ENCODE results near the gene GFRA1.

GFRA1 gene

DNA sequence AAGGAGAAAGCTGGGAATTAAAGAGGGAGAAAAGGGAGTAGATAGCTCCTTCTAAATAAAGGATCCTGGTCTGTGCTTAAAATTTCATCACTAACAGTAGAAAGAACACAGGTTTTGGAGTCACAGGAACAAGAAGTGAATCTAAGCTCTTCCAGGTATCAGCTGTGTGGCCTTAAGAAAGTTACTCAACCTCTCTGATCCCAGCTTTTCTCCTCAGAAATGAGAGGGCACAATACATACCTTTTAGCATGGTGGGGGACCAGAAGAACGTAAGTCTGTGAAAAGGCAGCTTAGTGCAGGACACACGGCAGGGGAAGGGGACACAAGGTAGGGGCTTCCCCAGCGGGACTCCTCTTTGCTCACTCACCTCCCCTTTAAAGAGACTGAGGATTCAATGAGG, 13.4 kb downstream of the GFRA1 start:
- WGBS, 2 experiments, result 69 to 86% methylated on average over 3 of the region's 3 CpGs
- Histone ChIP-seq H3K27ac (ENCODE audit: insufficient read depth, low read depth, low read length, poor library complexity, severe bottlenecking) (no peak overlapping the region), H3K4me1 (ENCODE audit: control insufficient read depth, insufficient read depth, low read length) (peaks cover 2% of the 10 kb centered on the region), H3K36me3 (ENCODE audit: control insufficient read depth, insufficient read depth, low read length) (no peaks in the 10 kb centered on the region), H3K9me3 (ENCODE audit: control insufficient read depth, low read length) (no peaks in the 10 kb centered on the region), H3K27me3 (ENCODE audit: control insufficient read depth, insufficient read depth, low read length, poor library complexity, severe bottlenecking) (no peaks in the 10 kb centered on the region), H3K4me3 (ENCODE audit: insufficient read depth, low read depth, low read length) (no peak overlapping the region)

DNA sequence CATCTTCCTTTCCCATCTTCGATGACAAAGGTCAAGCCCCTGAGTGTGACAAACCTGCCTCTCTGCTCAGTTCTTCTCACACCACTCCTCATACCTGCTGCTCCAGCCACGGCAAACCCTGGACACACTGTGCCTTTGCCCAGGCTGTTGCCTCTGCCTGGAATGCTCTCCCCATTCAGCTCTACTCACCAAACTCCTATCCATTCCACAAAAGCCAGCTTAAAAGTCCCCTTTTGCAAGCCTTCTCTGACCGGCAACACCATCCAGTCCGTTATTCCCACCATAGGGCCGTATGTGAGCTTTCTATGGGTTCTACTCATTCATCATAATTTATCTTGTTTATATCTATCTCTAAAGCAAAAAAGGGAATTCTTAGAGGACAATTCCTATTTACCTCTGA, 15.2 kb downstream of the GFRA1 start:
- 95 to 97% methylated on average over 5 of the region's 5 CpGs for WGBS, 2 experiments
- Histone ChIP-seq H3K27ac (ENCODE audit: insufficient read depth, low read depth, low read length, poor library complexity, severe bottlenecking) (no peak overlapping the region), H3K27me3 (ENCODE audit: control insufficient read depth, insufficient read depth, low read length, poor library complexity, severe bottlenecking) (no peaks in the 10 kb centered on the region), H3K4me3 (ENCODE audit: insufficient read depth, low read depth, low read length) (no peak overlapping the region), H3K4me1 (ENCODE audit: control insufficient read depth, insufficient read depth, low read length) (peaks cover 8% of the 10 kb centered on the region), H3K9me3 (ENCODE audit: control insufficient read depth, low read length) (no peaks in the 10 kb centered on the region), H3K36me3 (ENCODE audit: control insufficient read depth, insufficient read depth, low read length) (no peaks in the 10 kb centered on the region)

DNA sequence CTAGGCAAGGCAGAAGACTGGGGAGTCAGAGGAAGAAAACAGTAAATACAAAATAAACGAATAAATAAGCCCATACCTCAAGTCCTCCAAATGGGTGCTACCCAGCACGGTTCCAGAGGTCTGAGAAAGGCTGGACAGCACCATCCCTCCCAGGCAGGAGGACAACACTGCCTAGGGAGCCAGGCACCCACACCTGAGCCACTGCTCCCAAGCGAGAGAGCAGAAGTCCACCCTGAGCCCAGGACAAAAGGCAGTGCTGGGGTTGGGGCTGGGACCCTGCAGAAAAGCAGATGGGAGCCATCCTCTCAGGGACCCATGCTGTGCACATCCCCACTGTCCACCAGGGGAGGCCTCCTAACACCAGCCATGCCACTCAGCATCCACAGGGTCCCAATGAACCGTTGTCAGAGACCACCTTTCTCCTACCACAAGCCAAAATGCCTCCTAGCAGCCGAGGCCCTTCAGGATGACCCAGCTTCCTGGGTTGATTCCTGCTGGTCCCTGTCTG, 16.2 kb downstream of the GFRA1 start:
- Histone ChIP-seq H3K4me3 (ENCODE audit: insufficient read depth, low read depth, low read length) (no peak overlapping the region), H3K4me1 (ENCODE audit: control insufficient read depth, insufficient read depth, low read length) (peaks cover 8% of the 10 kb centered on the region), H3K27me3 (ENCODE audit: control insufficient read depth, insufficient read depth, low read length, poor library complexity, severe bottlenecking) (no peaks in the 10 kb centered on the region), H3K9me3 (ENCODE audit: control insufficient read depth, low read length) (no peaks in the 10 kb centered on the region), H3K27ac (ENCODE audit: insufficient read depth, low read depth, low read length, poor library complexity, severe bottlenecking) (no peak overlapping the region), H3K36me3 (ENCODE audit: control insufficient read depth, insufficient read depth, low read length) (no peaks in the 10 kb centered on the region)
- 88% methylated on average over 5 of the region's 5 CpGs for WGBS, 2 experiments

DNA sequence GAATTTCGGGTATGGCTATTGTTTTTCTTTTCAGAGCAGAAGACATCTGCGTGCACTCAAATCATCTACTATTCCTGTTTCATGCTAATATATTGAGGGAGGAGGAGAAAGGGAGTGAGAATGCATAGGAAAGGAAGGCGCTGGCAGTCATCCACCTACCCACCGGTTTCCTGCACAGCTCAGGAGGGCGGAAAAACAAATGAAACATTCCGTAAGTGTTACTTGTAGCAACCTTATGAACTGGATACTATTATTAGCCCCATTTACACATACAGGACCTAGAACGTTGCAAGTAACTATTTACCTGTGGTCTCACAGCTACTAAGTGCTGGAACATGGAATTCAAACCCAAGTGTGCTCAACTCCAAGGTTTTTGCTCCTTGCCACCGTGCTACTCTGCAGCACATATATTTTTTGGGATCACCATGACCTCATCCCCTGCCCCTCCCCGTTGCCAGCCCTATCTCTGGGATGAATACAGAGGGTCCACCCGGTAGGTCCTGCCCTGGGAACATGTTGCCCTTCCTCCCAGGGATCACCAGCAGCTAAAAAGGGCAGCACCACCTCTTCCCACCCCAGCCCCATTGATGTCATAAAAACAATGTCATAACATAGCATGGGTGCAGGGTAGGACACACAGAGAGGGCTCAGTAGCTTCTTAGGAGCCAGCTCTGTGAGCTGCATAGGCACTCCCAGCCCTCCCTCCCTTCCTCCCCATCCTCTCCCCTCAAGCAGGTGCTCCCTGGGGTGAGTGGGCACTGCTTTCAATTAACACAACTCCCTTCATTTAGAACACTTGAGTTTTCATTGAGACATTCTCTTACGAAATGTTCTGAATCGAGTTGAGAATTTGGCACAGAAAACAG, 16.9 kb downstream of the GFRA1 start:
- no peaks in the 10 kb centered on the region for H3K9me3 ChIP-seq (ENCODE audit: control insufficient read depth, low read length)
- H3K36me3 ChIP-seq (ENCODE audit: control insufficient read depth, insufficient read depth, low read length), result no peaks in the 10 kb centered on the region
- WGBS, 2 experiments, result 84 to 90% methylated on average over 10 to 12 of the region's 12 CpGs
- H3K4me3 ChIP-seq (ENCODE audit: insufficient read depth, low read depth, low read length), result no peak overlapping the region
- H3K27me3 ChIP-seq (ENCODE audit: control insufficient read depth, insufficient read depth, low read length, poor library complexity, severe bottlenecking), result no peaks in the 10 kb centered on the region
- H3K27ac ChIP-seq (ENCODE audit: insufficient read depth, low read depth, low read length, poor library complexity, severe bottlenecking), result no peak overlapping the region
- peaks cover 8% of the 10 kb centered on the region for H3K4me1 ChIP-seq (ENCODE audit: control insufficient read depth, insufficient read depth, low read length)

DNA sequence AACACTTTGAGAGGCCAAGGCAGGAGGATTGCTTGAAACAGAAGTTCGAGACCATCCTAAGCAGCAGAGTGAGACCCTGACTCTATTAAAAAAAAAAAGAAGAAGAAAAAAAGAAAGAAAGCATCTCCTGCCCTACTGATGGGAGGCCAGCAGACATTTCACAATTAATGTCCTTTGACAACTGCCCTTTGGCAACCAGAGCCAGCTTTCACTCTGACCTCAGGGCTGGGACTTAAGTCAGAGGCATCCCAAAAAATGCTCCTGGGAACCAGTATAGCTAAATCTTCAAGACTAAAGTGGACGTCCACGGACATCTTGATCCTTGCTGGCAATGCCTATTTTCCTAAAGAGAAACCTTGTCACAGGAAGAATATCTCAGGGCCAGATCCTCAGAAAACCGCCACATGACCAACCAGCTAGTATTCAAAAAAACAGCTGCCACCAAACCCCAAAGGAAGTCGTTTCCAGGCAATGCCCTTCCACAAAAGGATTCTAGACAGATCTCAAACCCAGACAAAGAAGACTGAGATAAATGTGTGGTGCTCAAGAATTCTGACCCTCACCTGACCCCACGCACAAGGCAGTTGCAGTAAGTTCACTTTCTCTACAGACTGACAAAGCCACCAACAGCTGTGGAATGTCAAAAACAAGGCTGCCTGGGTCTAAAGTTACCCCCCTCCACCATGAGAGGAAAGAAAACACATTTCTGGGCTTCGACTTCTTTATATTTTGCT, 18.4 kb downstream of the GFRA1 start:
- H3K36me3 ChIP-seq (ENCODE audit: control insufficient read depth, insufficient read depth, low read length), result no peaks in the 10 kb centered on the region

DNA sequence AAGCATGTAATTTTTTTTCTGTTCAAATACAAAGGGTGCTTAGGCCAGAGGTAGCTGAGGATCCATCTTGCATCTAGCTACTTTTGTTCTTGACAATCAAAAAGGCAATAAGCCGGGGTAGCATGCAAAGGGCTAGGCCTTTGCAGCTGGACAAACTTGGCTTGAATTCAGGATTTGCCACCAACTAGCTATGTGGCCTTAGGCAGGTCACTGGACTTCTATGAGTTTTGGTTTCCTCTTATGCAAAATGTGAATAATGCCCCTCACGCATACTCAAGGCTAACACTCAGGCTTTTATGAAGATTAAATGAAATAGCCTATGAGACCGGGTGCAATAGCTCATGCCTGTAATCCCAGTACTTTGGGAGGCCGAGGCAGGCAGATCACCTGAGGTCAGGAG, 19.3 kb downstream of the GFRA1 start:
- Histone ChIP-seq H3K27me3 (ENCODE audit: control insufficient read depth, insufficient read depth, low read length, poor library complexity, severe bottlenecking) (no peaks in the 10 kb centered on the region), H3K4me3 (ENCODE audit: insufficient read depth, low read depth, low read length) (no peak overlapping the region), H3K9me3 (ENCODE audit: control insufficient read depth, low read length) (no peaks in the 10 kb centered on the region), H3K27ac (ENCODE audit: insufficient read depth, low read depth, low read length, poor library complexity, severe bottlenecking) (no peak overlapping the region), H3K4me1 (ENCODE audit: control insufficient read depth, insufficient read depth, low read length) (peaks cover 8% of the 10 kb centered on the region), H3K36me3 (ENCODE audit: control insufficient read depth, insufficient read depth, low read length) (no peaks in the 10 kb centered on the region)
- 91 to 93% methylated on average over 4 of the region's 4 CpGs for WGBS, 2 experiments

More for the DNA sequence above, 18.4 kb downstream of the GFRA1 start:
- peak overlapping the region; percentile 28 for H3K27ac ChIP-seq (ENCODE audit: insufficient read depth, low read depth, low read length, poor library complexity, severe bottlenecking)
- H3K9me3 ChIP-seq (ENCODE audit: control insufficient read depth, low read length), result no peaks in the 10 kb centered on the region
- no peaks in the 10 kb centered on the region for H3K27me3 ChIP-seq (ENCODE audit: control insufficient read depth, insufficient read depth, low read length, poor library complexity, severe bottlenecking)
- peaks cover 8% of the 10 kb centered on the region for H3K4me1 ChIP-seq (ENCODE audit: control insufficient read depth, insufficient read depth, low read length)
- H3K4me3 ChIP-seq (ENCODE audit: insufficient read depth, low read depth, low read length), result no peak overlapping the region
- 67 to 73% methylated on average over 7 of the region's 7 CpGs for WGBS, 2 experiments

DNA sequence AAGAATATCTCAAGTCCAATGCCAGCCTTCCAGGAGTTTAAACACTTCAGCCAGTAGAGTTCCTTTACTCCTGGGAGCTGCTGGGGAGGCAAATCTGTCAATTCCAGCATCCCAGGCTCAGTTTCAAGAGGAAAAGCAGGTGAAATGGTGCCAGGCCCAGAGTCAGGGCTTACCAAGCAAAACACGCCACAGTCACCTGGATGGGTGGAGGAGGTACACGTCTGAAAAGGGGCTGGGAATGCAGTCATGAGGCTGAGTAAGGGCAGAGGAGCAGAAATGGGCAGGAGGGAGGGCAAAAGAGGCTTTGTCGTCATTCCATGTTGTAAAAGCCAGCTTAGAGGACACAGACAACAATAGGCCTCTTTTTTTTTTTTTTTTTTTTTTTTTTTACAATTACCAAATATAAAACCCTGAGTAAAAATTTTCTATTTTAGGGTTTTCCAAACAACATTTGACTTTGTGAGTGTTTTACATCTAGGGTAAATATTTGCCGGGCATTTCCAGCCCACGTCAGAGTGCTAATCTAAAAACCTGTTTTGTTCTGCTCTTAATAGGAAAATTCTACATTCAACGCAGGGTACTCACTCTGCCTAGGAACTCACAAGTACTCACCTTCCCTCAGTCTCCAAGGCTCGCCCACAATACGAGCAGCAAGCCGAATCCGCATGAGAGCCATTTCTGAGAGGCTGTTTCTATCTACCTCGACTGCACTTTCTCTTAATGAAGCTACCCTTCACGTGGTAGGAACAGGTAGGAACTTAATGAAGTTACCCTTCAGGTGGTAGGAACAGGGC, 21.2 kb downstream of the GFRA1 start:
- Histone ChIP-seq H3K27ac (ENCODE audit: insufficient read depth, low read depth, low read length, poor library complexity, severe bottlenecking) (no peak overlapping the region), H3K4me1 (ENCODE audit: control insufficient read depth, insufficient read depth, low read length) (peaks cover 8% of the 10 kb centered on the region), H3K36me3 (ENCODE audit: control insufficient read depth, insufficient read depth, low read length) (no peaks in the 10 kb centered on the region), H3K4me3 (ENCODE audit: insufficient read depth, low read depth, low read length) (no peak overlapping the region), H3K27me3 (ENCODE audit: control insufficient read depth, insufficient read depth, low read length, poor library complexity, severe bottlenecking) (no peaks in the 10 kb centered on the region), H3K9me3 (ENCODE audit: control insufficient read depth, low read length) (no peaks in the 10 kb centered on the region)
- 88 to 90% methylated on average over 11 to 12 of the region's 12 CpGs for WGBS, 2 experiments

DNA sequence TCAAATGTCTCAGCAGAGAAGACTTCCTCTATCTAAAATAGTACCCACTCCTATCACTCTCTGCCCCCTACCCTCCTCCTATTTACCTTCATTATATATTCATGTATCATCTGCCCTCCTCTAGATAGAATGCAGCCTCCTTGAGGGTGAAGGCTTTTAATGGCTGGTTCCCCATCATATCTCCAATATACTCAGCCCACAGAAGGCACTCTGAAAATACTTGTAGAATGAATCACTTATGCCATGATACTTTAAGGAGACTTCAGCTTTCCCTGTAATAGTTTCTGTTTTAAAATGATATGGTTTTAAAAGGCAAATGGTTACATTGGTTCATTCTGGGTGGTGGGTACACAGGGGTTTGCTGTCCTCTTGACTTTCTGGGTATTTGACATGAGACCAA, 25.3 kb downstream of the GFRA1 start:
- H3K27ac ChIP-seq (ENCODE audit: insufficient read depth, low read depth, low read length, poor library complexity, severe bottlenecking), result no peak overlapping the region
- H3K4me3 ChIP-seq (ENCODE audit: insufficient read depth, low read depth, low read length), result no peak overlapping the region
- H3K4me1 ChIP-seq (ENCODE audit: control insufficient read depth, insufficient read depth, low read length), result no peaks in the 10 kb centered on the region
- H3K36me3 ChIP-seq (ENCODE audit: control insufficient read depth, insufficient read depth, low read length), result no peaks in the 10 kb centered on the region
- no peaks in the 10 kb centered on the region for H3K27me3 ChIP-seq (ENCODE audit: control insufficient read depth, insufficient read depth, low read length, poor library complexity, severe bottlenecking)
- no peaks in the 10 kb centered on the region for H3K9me3 ChIP-seq (ENCODE audit: control insufficient read depth, low read length)

DNA sequence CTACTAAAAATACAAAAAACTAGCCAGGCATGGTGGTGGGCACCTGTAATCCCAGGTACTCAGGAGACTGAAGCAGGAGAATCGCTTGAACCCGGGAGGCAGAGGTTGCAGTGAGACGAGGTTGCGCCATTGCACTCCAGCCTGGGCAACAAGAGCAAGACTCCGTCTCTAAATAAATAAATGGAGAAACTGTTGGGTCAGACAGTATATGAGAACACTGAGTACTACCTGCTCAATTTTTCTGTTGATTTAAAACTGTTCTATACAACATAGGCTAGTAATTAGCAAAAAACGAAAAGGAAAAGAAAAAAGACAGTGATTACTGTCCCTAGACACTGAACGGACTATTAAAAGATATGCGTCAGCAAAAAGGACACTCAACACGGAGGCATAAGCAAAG, 26.7 kb downstream of the GFRA1 start:
- Histone ChIP-seq H3K4me3 (ENCODE audit: insufficient read depth, low read depth, low read length) (no peak overlapping the region), H3K27ac (ENCODE audit: insufficient read depth, low read depth, low read length, poor library complexity, severe bottlenecking) (no peak overlapping the region), H3K4me1 (ENCODE audit: control insufficient read depth, insufficient read depth, low read length) (no peaks in the 10 kb centered on the region), H3K27me3 (ENCODE audit: control insufficient read depth, insufficient read depth, low read length, poor library complexity, severe bottlenecking) (no peaks in the 10 kb centered on the region), H3K9me3 (ENCODE audit: control insufficient read depth, low read length) (no peaks in the 10 kb centered on the region), H3K36me3 (ENCODE audit: control insufficient read depth, insufficient read depth, low read length) (no peaks in the 10 kb centered on the region)
- WGBS, 2 experiments, result 83 to 85% methylated on average over 8 to 9 of the region's 9 CpGs

DNA sequence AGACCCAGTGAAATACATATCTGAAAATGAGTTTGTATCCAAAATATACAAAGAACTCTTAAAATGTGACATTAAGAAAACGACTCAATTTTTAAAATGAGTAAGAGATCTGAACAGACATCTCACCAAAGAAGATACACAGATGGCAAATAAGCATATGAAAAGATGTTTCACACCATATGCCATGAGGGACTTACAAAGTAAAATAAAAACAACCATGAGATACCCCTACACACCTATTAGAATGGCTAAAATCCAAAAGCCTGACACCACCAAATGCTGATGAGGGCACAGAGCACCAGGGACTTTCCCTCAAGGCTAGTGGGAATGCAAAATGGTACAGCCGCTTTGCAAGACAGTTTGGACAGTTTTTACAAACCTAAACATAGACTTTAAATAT, 27.9 kb downstream of the GFRA1 start:
- 73 to 91% methylated on average over 1 to 2 of the region's 2 CpGs for WGBS, 2 experiments
- Histone ChIP-seq H3K27me3 (ENCODE audit: control insufficient read depth, insufficient read depth, low read length, poor library complexity, severe bottlenecking) (no peaks in the 10 kb centered on the region), H3K36me3 (ENCODE audit: control insufficient read depth, insufficient read depth, low read length) (no peaks in the 10 kb centered on the region), H3K4me3 (ENCODE audit: insufficient read depth, low read depth, low read length) (no peak overlapping the region), H3K4me1 (ENCODE audit: control insufficient read depth, insufficient read depth, low read length) (no peaks in the 10 kb centered on the region), H3K27ac (ENCODE audit: insufficient read depth, low read depth, low read length, poor library complexity, severe bottlenecking) (no peak overlapping the region), H3K9me3 (ENCODE audit: control insufficient read depth, low read length) (no peaks in the 10 kb centered on the region)
